ENCODE results near the gene DRAM1. TPM values are rescaled to one million over a fixed set of nuclear protein-coding genes. Genes with fewer than 3 reads are reported as not detected.

DRAM1 gene, protein sequence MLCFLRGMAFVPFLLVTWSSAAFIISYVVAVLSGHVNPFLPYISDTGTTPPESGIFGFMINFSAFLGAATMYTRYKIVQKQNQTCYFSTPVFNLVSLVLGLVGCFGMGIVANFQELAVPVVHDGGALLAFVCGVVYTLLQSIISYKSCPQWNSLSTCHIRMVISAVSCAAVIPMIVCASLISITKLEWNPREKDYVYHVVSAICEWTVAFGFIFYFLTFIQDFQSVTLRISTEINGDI
- 283 and 300 TPM in 2 replicates for total RNA-seq (2013; cell fraction: nucleolus; rRNA removed)
- total RNA-seq (2014; rRNA removed) (34.0 and 41.1 TPM in 2 replicates), total RNA-seq (2014; rRNA removed; fragmentation: Illumina TruSeq; extraction: Trizol) (35.2 and 39.4 TPM in 2 replicates), total RNA-seq (2021) (38.7 and 41.6 TPM in 2 replicates), polyA plus RNA-seq (2011; rRNA removed) (58.7 and 67.3 TPM in 2 replicates), polyA plus RNA-seq (2014; fragmentation: Illumina TruSeq; extraction: Trizol) (32.9 and 57.7 TPM in 2 replicates), polyA plus RNA-seq (2014; fragmentation: Nextera tagmentation; extraction: Ambion mirVana) (10 to 100 TPM; 22.4 to 34.8 TPM), polyA plus RNA-seq (2014; rRNA removed) (45.9 and 47.2 TPM in 2 replicates), polyA plus RNA-seq (2016; fragmentation: Nextera tagmentation; extraction: Ambion mirVana) (10 to 100 TPM; 89.1 to 91.5 TPM), polyA minus RNA-seq (2011; rRNA and poly(A)+ RNA removed) (76.8 and 90.8 TPM in 2 replicates), Bru-seq, nascent RNA (percentile 91 among the genes with signal in this experiment), BruChase-seq, experiment 1, labeled RNA remaining after a 6-hour chase (percentile 90 among the genes with signal in this experiment), BruChase-seq, experiment 2, labeled RNA remaining after a 2-hour chase (percentile 94 among the genes with signal in this experiment)
- polyA plus RNA-seq (2011; ENCODE audit: low read depth) = 17.1 TPM
- polyA plus RNA-seq (2011; cell fraction: cytosol; rRNA removed) = 25.7 and 35.5 TPM in 2 replicates
- 22.0 and 23.4 TPM in 2 replicates for polyA plus RNA-seq (2011; cell fraction: nucleus; rRNA removed)
- polyA plus RNA-seq (2012) = 32.6 and 42.2 TPM in 2 replicates
- 12.6 and 17.9 TPM in 2 replicates for polyA minus RNA-seq (2011; cell fraction: cytosol; rRNA and poly(A)+ RNA removed)
- polyA minus RNA-seq (2011; cell fraction: nucleus; rRNA and poly(A)+ RNA removed) = 56.1 and 123 TPM in 2 replicates
- long read RNA-seq, experiment 1, transcript DRAM1-201 (7 exons, 3,519 nt) = major isoform, 29 of 60 reads
- long read RNA-seq, experiment 1, partial matches to known transcripts = 7 of 60 reads
- long read RNA-seq, experiment 1, other reads (novel, unspliced or antisense) = 23 of 60 reads
- long read RNA-seq, experiment 2, transcript DRAM1-201 (7 exons, 3,519 nt) = major isoform, 38 of 117 reads
- long read RNA-seq, experiment 2, partial matches to known transcripts = 11 of 117 reads
- long read RNA-seq, experiment 2, other reads (novel, unspliced or antisense) = 68 of 117 reads

DNA sequence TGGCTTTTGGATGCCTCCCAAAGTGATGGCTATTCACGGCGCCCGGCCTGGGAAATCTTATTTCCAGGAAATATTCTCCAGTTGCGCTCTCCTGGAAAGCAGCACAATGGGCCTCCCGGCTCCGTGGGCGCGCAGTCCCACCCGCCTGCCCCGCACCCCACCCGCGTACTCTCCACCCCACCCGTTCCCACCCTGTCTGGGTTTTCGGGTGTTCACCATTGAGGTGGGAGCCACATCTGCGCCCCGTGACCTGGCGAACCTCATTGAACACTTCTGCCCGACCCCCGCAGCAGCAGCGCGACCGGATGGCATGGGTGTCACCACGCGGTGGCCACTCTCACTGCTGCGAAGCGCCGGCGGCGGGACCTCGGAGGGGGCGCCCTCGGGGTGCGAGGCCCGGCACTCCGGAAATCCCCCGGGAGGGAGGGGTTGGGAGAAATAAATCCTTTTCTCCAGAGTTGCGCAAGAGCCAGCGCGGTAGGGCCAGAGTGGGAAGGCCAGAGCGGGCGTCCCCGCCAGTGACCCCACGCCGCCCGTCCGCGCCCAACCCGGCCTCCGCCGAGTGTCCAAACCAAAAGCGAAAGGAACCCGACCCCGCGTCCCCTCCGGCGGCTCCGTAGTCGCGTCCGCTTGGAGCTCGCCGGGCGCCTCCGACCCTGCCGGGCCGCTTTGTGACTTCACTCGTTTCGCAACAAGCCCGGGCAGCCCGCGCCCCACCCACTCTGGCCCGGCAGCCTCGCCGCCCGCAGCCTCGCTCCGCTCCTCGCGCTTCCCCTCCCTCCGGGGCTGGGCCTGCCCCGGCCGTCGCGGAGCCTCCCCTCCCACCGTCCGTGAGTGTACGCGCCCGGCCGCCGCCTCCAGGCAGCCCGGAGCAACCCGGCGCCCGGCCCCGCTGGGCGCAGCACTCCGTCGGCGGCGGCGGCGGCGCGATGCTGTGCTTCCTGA is at the start of gene DRAM1:
Gene DRAM1 (plus strand): TSS at position 720 of the 945 bp plus-strand sequence. CDS start 210 bp downstream, at position 930.
- Histone ChIP-seq H4K20me1 (ENCODE audit: control insufficient read depth, insufficient read depth) (no peaks in the 10 kb centered on the region; the same call in 1 of the 2 replicates), H2AFZ (ENCODE audit: control insufficient read depth, low read depth, low read length) (peak within 1 kb of the TSS; percentile 86), H3K4me1 (ENCODE audit: control insufficient read depth, insufficient read depth, low read length) (peaks cover 5% of the 10 kb centered on the region), H3K79me2 (ENCODE audit: control insufficient read depth, insufficient read depth, low read length) (peaks cover 43% of the 10 kb centered on the region), H3K4me2 (ENCODE audit: control insufficient read depth, insufficient read depth) (peak within 1 kb of the TSS; percentile 90), H3K27ac (ENCODE audit: control insufficient read depth, insufficient read depth) (peak within 1 kb of the TSS; percentile 97), H3K4me3 (peak within 1 kb of the TSS; percentile 89), H3K9me3 (replicated peaks; ENCODE audit: control insufficient read depth, insufficient read depth, low read length) (no peaks in the 10 kb centered on the region), H3K9ac (ENCODE audit: control insufficient read depth, insufficient read depth, low read length) (peak within 1 kb of the TSS; percentile 97), H3K36me3 (ENCODE audit: control insufficient read depth in 2 of 2, insufficient read depth in 2 of 2, low read length in 1 of 2) (peaks cover 0 to 8% of the 10 kb centered on the region in 2 experiments; a peak in 1 of 4 replicates), H3K27me3 (replicated peaks in 1 of 2; ENCODE audit: control insufficient read depth in 2 of 2, insufficient read depth in 2 of 2, low read length in 1 of 2) (no peaks in the 10 kb centered on the region)
- RAD21 ChIA-PET (ENCODE audit: unreplicated experiment) = interaction anchor here (0.6 to 2.0 kb wide), 11 partner anchors 9 to 463 kb away, joined by 3 to 17 read pairs (median 5); partner anchors contain the start of gene GNPTAB
- CTCF ChIA-PET = interaction anchor here (0.7 to 1.0 kb wide), 4 partner anchors 14 to 57 kb away, joined by 3 to 4 read pairs (median 3); no protein-coding TSS in a partner anchor
- BruUV-seq (replicated peaks) = no TSS peak
- in situ Hi-C loops (cut with MboI) (no loop called here), intact Hi-C loops (cut with micrococcal nuclease; ENCODE audit: unreplicated experiment) (loop anchor here (1.0 to 5.0 kb wide), 3 partner anchors 18 to 46 kb away; partner anchors contain the start of gene GNPTAB)
- POLR2A ChIA-PET = interaction anchor here (1.0 to 2.2 kb wide), 6 partner anchors 9 to 58 kb away, joined by 3 to 12 read pairs (median 3); no protein-coding TSS in a partner anchor
- WGBS (ENCODE audit: insufficient coverage, insufficient replicate concordance, low lambda C conversion rate, missing lambda C conversion rate) = 3% methylated on average over 87 of the region's 105 CpGs
- DNase-seq (ENCODE audit: low read depth, low spot score) (no peak), ATAC-seq (peak; percentile 87), FAIRE-seq (no peak)
- SMC1A ChIA-PET (ENCODE audit: uncharacterized antibody, unreplicated experiment) = interaction anchor here (1.0 to 1.8 kb wide), 6 partner anchors 11 to 57 kb away, joined by 3 to 10 read pairs (median 4); no protein-coding TSS in a partner anchor
- TF ChIP-seq ETV6 (conservative IDR thresholded peaks at IDR 0.05 in 1 of 2, IDR thresholded peaks at IDR 0.05 in 1 of 2; ENCODE audit: borderline replicate concordance in 1 of 2, low read depth in 1 of 2) = 0 out of 4 replicates have a peak, but pooled peaks of 1 of the 2 experiments have one; percentile 36
- TF ChIP-seq POLR2AphosphoS5 (IDR thresholded peaks at IDR 0.05; ENCODE audit: low read length) = peak; percentile 91
- peak; percentile 10 to 40 (median 36); a peak in 3 of 6 replicates for TF ChIP-seq CTCF (IDR thresholded peaks at IDR 0.05 in 2 of 3, conservative IDR thresholded peaks at IDR 0.05 in 1 of 3; ENCODE audit: control insufficient read depth in 2 of 3, extremely low read depth in 1 of 3, insufficient read depth in 1 of 3, low read depth in 3 of 3, low read length in 3 of 3)
- peak; percentile 63 for TF ChIP-seq BCL3 (IDR thresholded peaks at IDR 0.05; ENCODE audit: borderline replicate concordance, insufficient read depth, low read depth, low read length, poor library complexity, severe bottlenecking)
- peak; percentile 58; the same call in 1 of the 2 replicates for TF ChIP-seq TAF1 (IDR thresholded peaks at IDR 0.05; ENCODE audit: borderline replicate concordance, low read depth, low read length)
- no peak for TF ChIP-seq E2F4 (IDR thresholded peaks at IDR 0.05; ENCODE audit: low read depth, low read length)
- peak; percentile 54; the same call in 1 of the 2 replicates for TF ChIP-seq YY1 (IDR thresholded peaks at IDR 0.05; ENCODE audit: low read depth, low read length)
- TF ChIP-seq SUPT20H (IDR thresholded peaks at IDR 0.05; ENCODE audit: borderline replicate concordance, control insufficient read depth, low read depth, low read length) = no peak
